ENCODE results near the gene PHTF1.

DNA sequence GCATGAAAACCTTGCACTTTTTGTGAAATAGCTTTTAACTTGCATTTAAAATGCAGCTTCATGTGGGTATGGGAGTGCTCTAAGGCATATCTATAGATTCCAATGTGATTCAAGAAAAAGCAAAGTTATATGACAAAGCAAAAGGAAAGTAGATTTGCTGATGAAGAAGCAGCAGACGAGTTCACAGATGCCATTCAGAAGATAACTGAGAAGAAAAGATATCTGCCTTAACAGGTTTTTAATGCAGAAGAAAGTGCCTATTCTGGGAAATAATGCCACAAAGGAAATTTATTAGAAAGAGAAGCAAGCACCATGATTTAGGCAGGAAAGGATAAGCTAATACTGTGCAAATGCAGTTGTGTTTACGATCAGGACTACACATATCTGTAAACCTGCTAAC is 68.1 kb downstream of the PHTF1 start:
- TF ChIP-seq, protein P1, sequence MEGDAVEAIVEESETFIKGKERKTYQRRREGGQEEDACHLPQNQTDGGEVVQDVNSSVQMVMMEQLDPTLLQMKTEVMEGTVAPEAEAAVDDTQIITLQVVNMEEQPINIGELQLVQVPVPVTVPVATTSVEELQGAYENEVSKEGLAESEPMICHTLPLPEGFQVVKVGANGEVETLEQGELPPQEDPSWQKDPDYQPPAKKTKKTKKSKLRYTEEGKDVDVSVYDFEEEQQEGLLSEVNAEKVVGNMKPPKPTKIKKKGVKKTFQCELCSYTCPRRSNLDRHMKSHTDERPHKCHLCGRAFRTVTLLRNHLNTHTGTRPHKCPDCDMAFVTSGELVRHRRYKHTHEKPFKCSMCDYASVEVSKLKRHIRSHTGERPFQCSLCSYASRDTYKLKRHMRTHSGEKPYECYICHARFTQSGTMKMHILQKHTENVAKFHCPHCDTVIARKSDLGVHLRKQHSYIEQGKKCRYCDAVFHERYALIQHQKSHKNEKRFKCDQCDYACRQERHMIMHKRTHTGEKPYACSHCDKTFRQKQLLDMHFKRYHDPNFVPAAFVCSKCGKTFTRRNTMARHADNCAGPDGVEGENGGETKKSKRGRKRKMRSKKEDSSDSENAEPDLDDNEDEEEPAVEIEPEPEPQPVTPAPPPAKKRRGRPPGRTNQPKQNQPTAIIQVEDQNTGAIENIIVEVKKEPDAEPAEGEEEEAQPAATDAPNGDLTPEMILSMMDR (IDR thresholded peaks at IDR 0.05; ENCODE audit: low read length), result no peak
- TF ChIP-seq EZH2 (IDR thresholded peaks at IDR 0.05; ENCODE audit: borderline replicate concordance, low read length), result no peak

Data from OCI-LY1 (cell line).